ENCODE data around the gene ADARB2. TPM values are rescaled to one million over a fixed set of nuclear protein-coding genes. Genes with fewer than 3 reads are reported as not detected.

ADARB2 gene
- total and polyA plus RNA-seq, 2 donors, result 0.66 to 2.5 TPM

- no peak for DNase-seq (ENCODE audit: low read depth in 6 of 9, low spot score in 9 of 9)
- Histone ChIP-seq H3K4me3 (ENCODE audit: low read length in 2 of 2) (no peak overlapping the region), H3K36me3 (ENCODE audit: control insufficient read depth in 2 of 2, insufficient read depth in 2 of 2, low read length in 1 of 2) (no peaks in the 10 kb centered on the region), H3K9me3 (ENCODE audit: control insufficient read depth in 2 of 2, insufficient read depth in 1 of 2, low read length in 1 of 2) (peaks cover 2 to 3% of the 10 kb centered on the region in 2 donors), H3K4me1 (ENCODE audit: control insufficient read depth in 2 of 2, insufficient read depth in 2 of 2, low read length in 2 of 2) (no peaks in the 10 kb centered on the region), H3K27me3 (ENCODE audit: control insufficient read depth in 2 of 2, insufficient read depth in 1 of 2, low read length in 1 of 2) (no peaks in the 10 kb centered on the region), H3K27ac (ENCODE audit: low read depth in 1 of 2, low read length in 1 of 2) (no peak overlapping the region)
- 86% methylated on average over 15 of the region's 15 CpGs for WGBS
Measured at GRCh38 chr10:1507436-1507835, 229.9 kb downstream of the ADARB2 start.

GRCh38 chr10:1504940-1505339, 232.4 kb downstream of the ADARB2 start:
- 97% methylated on average over 8 of the region's 8 CpGs for WGBS
- no peak for DNase-seq (ENCODE audit: low read depth in 6 of 9, low spot score in 9 of 9)
- no peaks in the 10 kb centered on the region for H3K27me3 ChIP-seq (ENCODE audit: control insufficient read depth in 2 of 2, insufficient read depth in 1 of 2, low read length in 1 of 2)
- no peaks in the 10 kb centered on the region for H3K4me1 ChIP-seq (ENCODE audit: control insufficient read depth in 2 of 2, insufficient read depth in 2 of 2, low read length in 2 of 2)
- H3K27ac ChIP-seq (ENCODE audit: low read depth in 1 of 2, low read length in 1 of 2), result no peak overlapping the region
- H3K9me3 ChIP-seq (ENCODE audit: control insufficient read depth in 2 of 2, insufficient read depth in 1 of 2, low read length in 1 of 2), result peaks cover 2 to 3% of the 10 kb centered on the region in 2 donors
- no peaks in the 10 kb centered on the region for H3K36me3 ChIP-seq (ENCODE audit: control insufficient read depth in 2 of 2, insufficient read depth in 2 of 2, low read length in 1 of 2)
- no peak overlapping the region for H3K4me3 ChIP-seq (ENCODE audit: low read length in 2 of 2)

- H3K4me1 ChIP-seq (ENCODE audit: control insufficient read depth in 2 of 2, insufficient read depth in 2 of 2, low read length in 2 of 2), result no peaks in the 10 kb centered on the region
- 96% methylated on average over 15 of the region's 15 CpGs for WGBS
- H3K27ac ChIP-seq (ENCODE audit: low read depth in 1 of 2, low read length in 1 of 2), result no peak overlapping the region
- no peaks in the 10 kb centered on the region for H3K36me3 ChIP-seq (ENCODE audit: control insufficient read depth in 2 of 2, insufficient read depth in 2 of 2, low read length in 1 of 2)
- H3K9me3 ChIP-seq (ENCODE audit: control insufficient read depth in 2 of 2, insufficient read depth in 1 of 2, low read length in 1 of 2), result peaks cover 2 to 3% of the 10 kb centered on the region in 2 donors
- H3K4me3 ChIP-seq (ENCODE audit: low read length in 2 of 2), result no peak overlapping the region
- no peaks in the 10 kb centered on the region for H3K27me3 ChIP-seq (ENCODE audit: control insufficient read depth in 2 of 2, insufficient read depth in 1 of 2, low read length in 1 of 2)
- DNase-seq (ENCODE audit: low read depth in 6 of 9, low spot score in 9 of 9), result no peak
Measured at GRCh38 chr10:1504286-1504685, 233.0 kb downstream of the ADARB2 start.

GRCh38 chr10:1502451-1502850, 234.9 kb downstream of the ADARB2 start:
- Histone ChIP-seq H3K4me1 (ENCODE audit: control insufficient read depth in 2 of 2, insufficient read depth in 2 of 2, low read length in 2 of 2) (no peaks in the 10 kb centered on the region), H3K9me3 (ENCODE audit: control insufficient read depth in 2 of 2, insufficient read depth in 1 of 2, low read length in 1 of 2) (peaks cover 2 to 3% of the 10 kb centered on the region in 2 donors), H3K27ac (ENCODE audit: low read depth in 1 of 2, low read length in 1 of 2) (no peak overlapping the region), H3K27me3 (ENCODE audit: control insufficient read depth in 2 of 2, insufficient read depth in 1 of 2, low read length in 1 of 2) (no peaks in the 10 kb centered on the region), H3K36me3 (ENCODE audit: control insufficient read depth in 2 of 2, insufficient read depth in 2 of 2, low read length in 1 of 2) (no peaks in the 10 kb centered on the region), H3K4me3 (ENCODE audit: low read length in 2 of 2) (no peak overlapping the region)
- 97% methylated on average over 5 of the region's 5 CpGs for WGBS
- DNase-seq (ENCODE audit: low read depth in 6 of 9, low spot score in 9 of 9), result no peak

- no peaks in the 10 kb centered on the region for H3K36me3 ChIP-seq (ENCODE audit: control insufficient read depth in 2 of 2, insufficient read depth in 2 of 2, low read length in 1 of 2)
- no peaks in the 10 kb centered on the region for H3K27me3 ChIP-seq (ENCODE audit: control insufficient read depth in 2 of 2, insufficient read depth in 1 of 2, low read length in 1 of 2)
- no peak overlapping the region for H3K4me3 ChIP-seq (ENCODE audit: low read length in 2 of 2)
- H3K4me1 ChIP-seq (ENCODE audit: control insufficient read depth in 2 of 2, insufficient read depth in 2 of 2, low read length in 2 of 2), result no peaks in the 10 kb centered on the region
- no peak overlapping the region for H3K27ac ChIP-seq (ENCODE audit: low read depth in 1 of 2, low read length in 1 of 2)
- no peak for DNase-seq (ENCODE audit: low read depth in 6 of 9, low spot score in 9 of 9)
- peaks cover 0 to 3% of the 10 kb centered on the region in 2 donors for H3K9me3 ChIP-seq (ENCODE audit: control insufficient read depth in 2 of 2, insufficient read depth in 1 of 2, low read length in 1 of 2)
- 95% methylated on average over 3 of the region's 3 CpGs for WGBS
Measured at GRCh38 chr10:1499359-1499957, 237.9 kb downstream of the ADARB2 start.

GRCh38 chr10:1498746-1499358, 238.5 kb downstream of the ADARB2 start:
- Histone ChIP-seq H3K4me3 (ENCODE audit: low read length in 2 of 2) (no peak overlapping the region), H3K9me3 (ENCODE audit: control insufficient read depth in 2 of 2, insufficient read depth in 1 of 2, low read length in 1 of 2) (no peaks in the 10 kb centered on the region), H3K36me3 (ENCODE audit: control insufficient read depth in 2 of 2, insufficient read depth in 2 of 2, low read length in 1 of 2) (no peaks in the 10 kb centered on the region), H3K27ac (ENCODE audit: low read depth in 1 of 2, low read length in 1 of 2) (no peak overlapping the region), H3K27me3 (ENCODE audit: control insufficient read depth in 2 of 2, insufficient read depth in 1 of 2, low read length in 1 of 2) (no peaks in the 10 kb centered on the region), H3K4me1 (ENCODE audit: control insufficient read depth in 2 of 2, insufficient read depth in 2 of 2, low read length in 2 of 2) (no peaks in the 10 kb centered on the region)
- DNase-seq (ENCODE audit: low read depth in 6 of 9, low spot score in 9 of 9), result no peak
- WGBS, result 95% methylated on average over 5 of the region's 5 CpGs

GRCh38 chr10:1495915-1496517, 241.3 kb downstream of the ADARB2 start:
- Histone ChIP-seq H3K9me3 (ENCODE audit: control insufficient read depth in 2 of 2, insufficient read depth in 1 of 2, low read length in 1 of 2) (no peaks in the 10 kb centered on the region), H3K27ac (ENCODE audit: low read depth in 1 of 2, low read length in 1 of 2) (no peak overlapping the region), H3K4me1 (ENCODE audit: control insufficient read depth in 2 of 2, insufficient read depth in 2 of 2, low read length in 2 of 2) (no peaks in the 10 kb centered on the region), H3K36me3 (ENCODE audit: control insufficient read depth in 2 of 2, insufficient read depth in 2 of 2, low read length in 1 of 2) (no peaks in the 10 kb centered on the region), H3K27me3 (ENCODE audit: control insufficient read depth in 2 of 2, insufficient read depth in 1 of 2, low read length in 1 of 2) (no peaks in the 10 kb centered on the region), H3K4me3 (ENCODE audit: low read length in 2 of 2) (no peak overlapping the region)
- 98% methylated on average over 5 of the region's 5 CpGs for WGBS
- no peak for DNase-seq (ENCODE audit: low read depth in 6 of 9, low spot score in 9 of 9)

- no peak overlapping the region for H3K27ac ChIP-seq (ENCODE audit: low read depth in 1 of 2, low read length in 1 of 2)
- H3K4me1 ChIP-seq (ENCODE audit: control insufficient read depth in 2 of 2, insufficient read depth in 2 of 2, low read length in 2 of 2), result no peaks in the 10 kb centered on the region
- H3K36me3 ChIP-seq (ENCODE audit: control insufficient read depth in 2 of 2, insufficient read depth in 2 of 2, low read length in 1 of 2), result no peaks in the 10 kb centered on the region
- no peak overlapping the region for H3K4me3 ChIP-seq (ENCODE audit: low read length in 2 of 2)
- no peaks in the 10 kb centered on the region for H3K27me3 ChIP-seq (ENCODE audit: control insufficient read depth in 2 of 2, insufficient read depth in 1 of 2, low read length in 1 of 2)
- WGBS, result 88% methylated on average over 9 of the region's 9 CpGs
- DNase-seq (ENCODE audit: low read depth in 6 of 9, low spot score in 9 of 9), result no peak
- no peaks in the 10 kb centered on the region for H3K9me3 ChIP-seq (ENCODE audit: control insufficient read depth in 2 of 2, insufficient read depth in 1 of 2, low read length in 1 of 2)
Measured at GRCh38 chr10:1492641-1493040, 244.7 kb downstream of the ADARB2 start.

GRCh38 chr10:1491901-1492300, 245.4 kb downstream of the ADARB2 start:
- 89% methylated on average over 2 of the region's 2 CpGs for WGBS
- Histone ChIP-seq H3K4me3 (ENCODE audit: low read length in 2 of 2) (no peak overlapping the region), H3K27ac (ENCODE audit: low read depth in 1 of 2, low read length in 1 of 2) (no peak overlapping the region), H3K9me3 (ENCODE audit: control insufficient read depth in 2 of 2, insufficient read depth in 1 of 2, low read length in 1 of 2) (no peaks in the 10 kb centered on the region), H3K36me3 (ENCODE audit: control insufficient read depth in 2 of 2, insufficient read depth in 2 of 2, low read length in 1 of 2) (no peaks in the 10 kb centered on the region), H3K27me3 (ENCODE audit: control insufficient read depth in 2 of 2, insufficient read depth in 1 of 2, low read length in 1 of 2) (no peaks in the 10 kb centered on the region), H3K4me1 (ENCODE audit: control insufficient read depth in 2 of 2, insufficient read depth in 2 of 2, low read length in 2 of 2) (no peaks in the 10 kb centered on the region)
- no peak for DNase-seq (ENCODE audit: low read depth in 6 of 9, low spot score in 9 of 9)

Data from thymus (tissue), 11 donors.